ENCODE results near the gene YBX2.
A peak's percentile ranks its signal among the peaks of the same experiment; 100 is the strongest.

The YBX2 gene

GRCh38 chr17:7241783-7242716 is 52.4 kb downstream of the YBX2 start, which contains the start of gene GABARAP (continued):
- TF ChIP-seq, protein P1, sequence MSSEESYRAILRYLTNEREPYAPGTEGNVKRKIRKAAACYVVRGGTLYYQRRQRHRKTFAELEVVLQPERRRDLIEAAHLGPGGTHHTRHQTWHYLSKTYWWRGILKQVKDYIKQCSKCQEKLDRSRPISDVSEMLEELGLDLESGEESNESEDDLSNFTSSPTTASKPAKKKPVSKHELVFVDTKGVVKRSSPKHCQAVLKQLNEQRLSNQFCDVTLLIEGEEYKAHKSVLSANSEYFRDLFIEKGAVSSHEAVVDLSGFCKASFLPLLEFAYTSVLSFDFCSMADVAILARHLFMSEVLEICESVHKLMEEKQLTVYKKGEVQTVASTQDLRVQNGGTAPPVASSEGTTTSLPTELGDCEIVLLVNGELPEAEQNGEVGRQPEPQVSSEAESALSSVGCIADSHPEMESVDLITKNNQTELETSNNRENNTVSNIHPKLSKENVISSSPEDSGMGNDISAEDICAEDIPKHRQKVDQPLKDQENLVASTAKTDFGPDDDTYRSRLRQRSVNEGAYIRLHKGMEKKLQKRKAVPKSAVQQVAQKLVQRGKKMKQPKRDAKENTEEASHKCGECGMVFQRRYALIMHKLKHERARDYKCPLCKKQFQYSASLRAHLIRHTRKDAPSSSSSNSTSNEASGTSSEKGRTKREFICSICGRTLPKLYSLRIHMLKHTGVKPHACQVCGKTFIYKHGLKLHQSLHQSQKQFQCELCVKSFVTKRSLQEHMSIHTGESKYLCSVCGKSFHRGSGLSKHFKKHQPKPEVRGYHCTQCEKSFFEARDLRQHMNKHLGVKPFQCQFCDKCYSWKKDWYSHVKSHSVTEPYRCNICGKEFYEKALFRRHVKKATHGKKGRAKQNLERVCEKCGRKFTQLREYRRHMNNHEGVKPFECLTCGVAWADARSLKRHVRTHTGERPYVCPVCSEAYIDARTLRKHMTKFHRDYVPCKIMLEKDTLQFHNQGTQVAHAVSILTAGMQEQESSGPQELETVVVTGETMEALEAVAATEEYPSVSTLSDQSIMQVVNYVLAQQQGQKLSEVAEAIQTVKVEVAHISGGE (tag by site-specific recombination; conservative IDR thresholded peaks at IDR 0.05; ENCODE audit: low read depth), result peak; percentile 78
- TF ChIP-seq ZNF140 (tag by site-specific recombination; IDR thresholded peaks at IDR 0.05) (no peak), ZBTB21 (tag by site-specific recombination; IDR thresholded peaks at IDR 0.05) (0 out of 2 replicates have a peak, but pooled peaks have one; percentile 42), BCL11B (tag by site-specific recombination; IDR thresholded peaks at IDR 0.05; ENCODE audit: low read depth) (peak; percentile 10; the same call in 1 of the 2 replicates), ZNF138 (tag by site-specific recombination; IDR thresholded peaks at IDR 0.05; ENCODE audit: borderline replicate concordance) (no peak), ZNF664 (tag by site-specific recombination; IDR thresholded peaks at IDR 0.05) (no peak), ZFHX2 (tag by site-specific recombination; conservative IDR thresholded peaks at IDR 0.05) (peak; percentile 66), ZNF335 (tag by site-specific recombination; conservative IDR thresholded peaks at IDR 0.05) (peak; percentile 86), GLIS1 (tag by site-specific recombination; IDR thresholded peaks at IDR 0.05) (peak; percentile 89), FEZF1 (tag by site-specific recombination; IDR thresholded peaks at IDR 0.05) (no peak), ZNF48 (tag by site-specific recombination; IDR thresholded peaks at IDR 0.05) (no peak), ZNF132 (tag by site-specific recombination; IDR thresholded peaks at IDR 0.05; ENCODE audit: borderline replicate concordance) (no peak), EGR2 (tag by site-specific recombination; IDR thresholded peaks at IDR 0.05; ENCODE audit: low read depth) (peak; percentile 66), ZNF501 (tag by site-specific recombination; IDR thresholded peaks at IDR 0.05) (peak; percentile 86), ZNF488 (tag by site-specific recombination; IDR thresholded peaks at IDR 0.05) (no peak), PRDM6 (tag by site-specific recombination; IDR thresholded peaks at IDR 0.05) (no peak), ZNF629 (tag by site-specific recombination; IDR thresholded peaks at IDR 0.05) (peak; percentile 81), TSHZ1 (tag by site-specific recombination; IDR thresholded peaks at IDR 0.05; ENCODE audit: borderline replicate concordance) (0 out of 2 replicates have a peak, but pooled peaks have one; percentile 22), ZNF184 (tag by site-specific recombination; IDR thresholded peaks at IDR 0.05) (0 out of 2 replicates have a peak, but pooled peaks have one; percentile 54), ZNF366 (tag by site-specific recombination; conservative IDR thresholded peaks at IDR 0.05) (peak; percentile 83), OSR2 (tag by site-specific recombination; IDR thresholded peaks at IDR 0.05) (no peak)
- TF ChIP-seq, protein P2, sequence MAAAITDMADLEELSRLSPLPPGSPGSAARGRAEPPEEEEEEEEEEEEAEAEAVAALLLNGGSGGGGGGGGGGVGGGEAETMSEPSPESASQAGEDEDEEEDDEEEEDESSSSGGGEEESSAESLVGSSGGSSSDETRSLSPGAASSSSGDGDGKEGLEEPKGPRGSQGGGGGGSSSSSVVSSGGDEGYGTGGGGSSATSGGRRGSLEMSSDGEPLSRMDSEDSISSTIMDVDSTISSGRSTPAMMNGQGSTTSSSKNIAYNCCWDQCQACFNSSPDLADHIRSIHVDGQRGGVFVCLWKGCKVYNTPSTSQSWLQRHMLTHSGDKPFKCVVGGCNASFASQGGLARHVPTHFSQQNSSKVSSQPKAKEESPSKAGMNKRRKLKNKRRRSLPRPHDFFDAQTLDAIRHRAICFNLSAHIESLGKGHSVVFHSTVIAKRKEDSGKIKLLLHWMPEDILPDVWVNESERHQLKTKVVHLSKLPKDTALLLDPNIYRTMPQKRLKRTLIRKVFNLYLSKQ (tag by site-specific recombination; IDR thresholded peaks at IDR 0.05; ENCODE audit: borderline replicate concordance), result no peak
- TF ChIP-seq, protein P3, sequence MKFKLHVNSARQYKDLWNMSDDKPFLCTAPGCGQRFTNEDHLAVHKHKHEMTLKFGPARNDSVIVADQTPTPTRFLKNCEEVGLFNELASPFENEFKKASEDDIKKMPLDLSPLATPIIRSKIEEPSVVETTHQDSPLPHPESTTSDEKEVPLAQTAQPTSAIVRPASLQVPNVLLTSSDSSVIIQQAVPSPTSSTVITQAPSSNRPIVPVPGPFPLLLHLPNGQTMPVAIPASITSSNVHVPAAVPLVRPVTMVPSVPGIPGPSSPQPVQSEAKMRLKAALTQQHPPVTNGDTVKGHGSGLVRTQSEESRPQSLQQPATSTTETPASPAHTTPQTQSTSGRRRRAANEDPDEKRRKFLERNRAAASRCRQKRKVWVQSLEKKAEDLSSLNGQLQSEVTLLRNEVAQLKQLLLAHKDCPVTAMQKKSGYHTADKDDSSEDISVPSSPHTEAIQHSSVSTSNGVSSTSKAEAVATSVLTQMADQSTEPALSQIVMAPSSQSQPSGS (tag by site-specific recombination; IDR thresholded peaks at IDR 0.05; ENCODE audit: low read depth), result peak; percentile 55; the same call in 1 of the 2 replicates
- TF ChIP-seq, protein P4, sequence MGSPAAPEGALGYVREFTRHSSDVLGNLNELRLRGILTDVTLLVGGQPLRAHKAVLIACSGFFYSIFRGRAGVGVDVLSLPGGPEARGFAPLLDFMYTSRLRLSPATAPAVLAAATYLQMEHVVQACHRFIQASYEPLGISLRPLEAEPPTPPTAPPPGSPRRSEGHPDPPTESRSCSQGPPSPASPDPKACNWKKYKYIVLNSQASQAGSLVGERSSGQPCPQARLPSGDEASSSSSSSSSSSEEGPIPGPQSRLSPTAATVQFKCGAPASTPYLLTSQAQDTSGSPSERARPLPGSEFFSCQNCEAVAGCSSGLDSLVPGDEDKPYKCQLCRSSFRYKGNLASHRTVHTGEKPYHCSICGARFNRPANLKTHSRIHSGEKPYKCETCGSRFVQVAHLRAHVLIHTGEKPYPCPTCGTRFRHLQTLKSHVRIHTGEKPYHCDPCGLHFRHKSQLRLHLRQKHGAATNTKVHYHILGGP (tag by site-specific recombination; IDR thresholded peaks at IDR 0.05), result no peak

Data from HEK293 (cell line).